Medulla oblongata (tissue), 1 donor: ENCODE data around the gene NME8.

ENCODE experiments used
- DNase-seq: peaks from one replicate; pipeline ENCODE4 v3.0.0-alpha.2; 2015; ENCODE audit errors: extremely low spot score

Gene NME8

GRCh38 chr7:37901236-37901827, 52.9 kb downstream of the NME8 start:
- peak; percentile 60 for DNase-seq

GRCh38 chr7:37901890-37902524, 53.6 kb downstream of the NME8 start:
- DNase-seq, result peak; percentile 22

GRCh38 chr7:37908221-37908788, 59.9 kb downstream of the NME8 start:
- DNase-seq, result no peak

GRCh38 chr7:37912756-37913155, 64.4 kb downstream of the NME8 start:
- DNase-seq, result no peak

GRCh38 chr7:37915438-37915837, 67.0 kb downstream of the NME8 start:
- DNase-seq, result peak; percentile 12

- DNase-seq, result peak; percentile 19
Observed at GRCh38 chr7:37916017-37916672, 67.7 kb downstream of the NME8 start.

GRCh38 chr7:37916673-37917660, 68.6 kb downstream of the NME8 start, which contains the start of gene SFRP4:
Gene SFRP4 (minus strand): TSS chr7:37916817. CDS start chr7:37916537, 280 bp downstream.
- DNase-seq, result peak; percentile 91

GRCh38 chr7:37918526-37918925, 70.1 kb downstream of the NME8 start:
- DNase-seq, result no peak

GRCh38 chr7:37920305-37920848, 72.0 kb downstream of the NME8 start, which contains the start of gene EPDR1:
Gene EPDR1 (plus strand): TSS chr7:37920640. CDS start chr7:37920940, 300 bp downstream.
- peak; percentile 79 for DNase-seq

- peak; percentile 58 for DNase-seq
Observed at GRCh38 chr7:37920849-37921805, 72.7 kb downstream of the NME8 start.

GRCh38 chr7:37921876-37922275, 73.5 kb downstream of the NME8 start:
- DNase-seq, result no peak

GRCh38 chr7:37923996-37924395, 75.6 kb downstream of the NME8 start:
- DNase-seq, result no peak

GRCh38 chr7:37924491-37925041, 76.2 kb downstream of the NME8 start:
- DNase-seq, result no peak

- no peak for DNase-seq
Observed at GRCh38 chr7:37925620-37926019, 77.2 kb downstream of the NME8 start.

GRCh38 chr7:37927773-37928444, 79.5 kb downstream of the NME8 start:
- DNase-seq, result no peak

- DNase-seq, result no peak
Observed at GRCh38 chr7:37928878-37929277, 80.5 kb downstream of the NME8 start.

- DNase-seq, result no peak
Observed at GRCh38 chr7:37930226-37930948, 82.0 kb downstream of the NME8 start.

GRCh38 chr7:37932543-37932942, 84.1 kb downstream of the NME8 start:
- no peak for DNase-seq
